Ishikawa (cell line): ENCODE data around the gene GPR89B.

Source experiments
- TAF1 ChIP-seq: IDR thresholded peaks from 2 replicates; pipeline ENCODE4 v1.6.1; 2012; ENCODE audit warnings: low read depth, mild to moderate bottlenecking
- USF1 ChIP-seq: IDR thresholded peaks from 2 replicates; pipeline ENCODE4 v1.6.1; 2012
- YY1 ChIP-seq: IDR thresholded peaks from 2 replicates; pipeline ENCODE4 v1.6.1; 2012; ENCODE audit warnings: low read depth

- no peak for TF ChIP-seq USF1
- no peak for TF ChIP-seq TAF1
- no peak for TF ChIP-seq YY1
Measured at GRCh38 chr1:147904726-147905125, 23.5 kb upstream of the GPR89B start.
